GM21390 (cell line): ENCODE data around the gene RNU6-1.

Experiments
- ATAC-seq: cut with Tn5 transposase; IDR thresholded peaks from one replicate; pipeline ENCODE4 v1.9.1; 2021; ENCODE audit not compliant: unreplicated experiment

The RNU6-1 gene

GRCh38 chr15:67834581-67835296 is 5.1 kb downstream of the RNU6-1 start:
- no peak for ATAC-seq

DNA sequence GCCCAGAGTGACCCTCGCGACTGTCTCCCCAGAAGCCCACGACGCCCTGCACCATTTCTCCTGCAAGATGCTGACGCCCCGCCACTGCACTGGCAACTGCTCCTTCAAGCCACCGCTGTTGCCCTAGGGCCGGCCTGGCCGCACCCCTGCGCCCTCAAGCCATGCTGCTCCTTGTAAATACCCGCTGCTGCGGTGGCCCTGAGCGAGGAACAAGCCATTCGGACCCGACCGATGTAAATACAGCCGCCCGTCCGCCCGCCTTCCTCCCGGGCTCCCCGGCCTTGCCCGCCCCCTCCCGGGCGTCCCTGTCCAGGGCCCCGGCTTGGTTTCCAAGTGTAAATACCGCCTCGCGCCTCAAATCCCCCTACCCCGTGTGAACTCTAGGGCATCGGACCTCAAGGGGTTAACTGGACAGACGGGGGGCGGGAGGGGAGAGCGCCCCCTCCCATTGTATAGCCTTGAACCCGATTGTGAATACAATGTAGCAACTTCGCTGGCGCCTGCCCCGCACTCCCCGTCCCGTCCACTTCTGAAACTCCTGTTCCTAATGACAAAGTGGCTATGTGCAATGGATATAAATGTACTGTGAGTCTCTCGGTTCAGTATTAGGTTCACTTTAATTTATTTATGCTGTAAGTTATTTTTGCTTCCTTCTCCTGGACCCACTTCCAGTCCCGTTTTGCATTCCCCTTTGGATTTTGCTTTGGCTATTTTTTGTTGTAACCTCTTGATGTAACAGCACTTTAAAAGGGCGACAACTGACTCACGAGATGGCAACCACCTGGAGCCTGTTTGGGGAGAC is 5.9 kb downstream of the RNU6-1 start:
- no peak for ATAC-seq

- no peak for ATAC-seq
Measured at GRCh38 chr15:67832897-67833709, 6.7 kb downstream of the RNU6-1 start.

GRCh38 chr15:67832031-67832551 is 7.8 kb downstream of the RNU6-1 start:
- no peak for ATAC-seq

DNA sequence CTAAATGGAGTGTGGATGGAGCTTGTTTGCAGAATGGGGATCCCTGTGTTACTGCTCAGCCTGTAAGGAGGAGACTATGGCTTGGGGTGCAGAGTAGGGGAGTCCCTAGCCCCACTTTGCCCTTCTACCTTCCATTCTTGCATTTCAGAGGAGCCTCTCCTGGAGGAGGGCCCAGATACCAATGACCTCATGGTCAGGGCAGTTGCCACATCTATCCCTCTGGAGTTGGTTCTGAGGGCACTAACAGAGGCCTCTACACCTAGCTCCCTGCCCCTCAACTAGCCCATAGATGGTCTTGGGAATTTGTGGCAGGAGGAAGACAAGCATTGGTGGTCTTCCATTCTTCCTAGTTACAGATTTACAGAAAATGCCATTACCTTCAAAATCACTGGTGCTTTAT is 8.5 kb downstream of the RNU6-1 start:
- no peak for ATAC-seq

DNA sequence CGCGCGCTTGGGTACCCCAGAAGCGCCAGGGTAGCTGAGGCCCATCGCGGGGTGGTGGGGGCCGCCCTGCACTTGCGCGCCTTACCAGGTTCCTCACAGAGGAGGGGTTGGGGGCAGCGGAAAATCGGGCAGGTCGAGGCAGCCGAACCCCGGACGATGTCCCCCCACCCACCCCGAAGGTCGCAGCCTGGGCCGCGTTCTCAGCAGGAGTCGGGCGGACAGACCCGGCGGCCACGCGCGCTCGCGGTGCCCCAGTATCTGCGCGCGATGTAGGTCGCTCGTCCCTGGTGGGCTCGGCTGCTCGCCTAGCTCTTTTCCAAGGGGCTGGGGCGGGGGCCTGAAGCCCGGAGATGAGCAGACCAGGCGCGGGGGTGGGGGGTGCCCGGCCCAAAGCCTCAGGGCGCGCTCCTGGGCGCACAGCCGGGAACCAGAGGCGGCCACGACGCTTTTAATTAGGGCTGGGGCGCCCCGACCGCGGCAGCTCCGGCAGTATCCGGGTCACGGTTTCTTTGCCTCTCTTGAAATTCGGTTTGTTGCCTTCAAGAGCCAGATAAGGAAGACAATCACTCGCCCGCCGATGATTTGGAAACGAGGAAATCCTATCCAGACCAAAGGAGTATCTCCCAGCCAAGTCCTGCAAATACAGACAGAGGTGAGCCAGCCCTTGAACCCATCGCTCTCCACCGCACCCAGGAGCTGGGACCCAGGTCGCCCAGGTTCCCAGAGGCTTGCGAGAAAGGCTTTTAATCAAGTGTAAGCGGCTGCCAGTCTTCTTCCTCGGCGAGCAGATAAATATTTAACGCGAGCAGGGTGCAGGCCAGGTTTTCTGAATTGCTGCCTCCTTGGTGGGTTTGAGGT is 10.0 kb downstream of the RNU6-1 start:
- no peak for ATAC-seq

GRCh38 chr15:67828969-67829646 is 10.7 kb downstream of the RNU6-1 start:
- ATAC-seq, result no peak

- ATAC-seq, result no peak
Measured at GRCh38 chr15:67828278-67828968, 11.4 kb downstream of the RNU6-1 start.

DNA sequence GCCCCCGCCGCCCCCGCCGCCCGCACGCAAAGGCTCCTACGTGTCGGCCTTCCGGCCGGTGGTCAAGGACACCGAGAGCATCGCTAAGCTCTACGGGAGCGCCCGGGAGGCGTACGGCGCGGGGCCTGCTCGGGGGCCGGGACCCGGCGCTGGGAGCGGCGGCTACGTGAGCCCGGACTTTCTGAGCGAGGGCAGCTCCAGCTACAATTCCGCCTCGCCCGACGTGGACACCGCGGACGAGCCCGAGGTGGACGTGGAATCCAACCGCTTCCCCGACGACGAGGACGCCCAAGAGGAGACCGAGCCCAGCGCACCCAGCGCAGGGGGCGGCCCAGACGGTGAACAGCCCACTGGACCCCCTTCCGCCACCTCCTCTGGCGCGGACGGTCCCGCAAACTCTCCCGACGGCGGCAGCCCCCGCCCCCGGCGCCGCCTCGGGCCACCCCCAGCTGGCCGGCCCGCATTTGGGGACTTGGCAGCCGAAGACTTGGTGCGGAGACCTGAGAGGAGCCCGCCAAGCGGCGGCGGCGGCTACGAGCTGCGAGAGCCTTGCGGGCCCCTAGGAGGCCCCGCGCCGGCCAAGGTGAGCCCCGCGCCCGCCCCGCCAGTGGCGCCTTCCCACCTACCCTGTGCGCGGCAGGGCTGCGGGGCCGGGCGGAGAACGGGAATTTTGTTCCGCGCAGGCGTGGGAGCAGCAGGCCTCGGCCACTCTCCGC is 12.1 kb downstream of the RNU6-1 start:
- ATAC-seq, result no peak

DNA sequence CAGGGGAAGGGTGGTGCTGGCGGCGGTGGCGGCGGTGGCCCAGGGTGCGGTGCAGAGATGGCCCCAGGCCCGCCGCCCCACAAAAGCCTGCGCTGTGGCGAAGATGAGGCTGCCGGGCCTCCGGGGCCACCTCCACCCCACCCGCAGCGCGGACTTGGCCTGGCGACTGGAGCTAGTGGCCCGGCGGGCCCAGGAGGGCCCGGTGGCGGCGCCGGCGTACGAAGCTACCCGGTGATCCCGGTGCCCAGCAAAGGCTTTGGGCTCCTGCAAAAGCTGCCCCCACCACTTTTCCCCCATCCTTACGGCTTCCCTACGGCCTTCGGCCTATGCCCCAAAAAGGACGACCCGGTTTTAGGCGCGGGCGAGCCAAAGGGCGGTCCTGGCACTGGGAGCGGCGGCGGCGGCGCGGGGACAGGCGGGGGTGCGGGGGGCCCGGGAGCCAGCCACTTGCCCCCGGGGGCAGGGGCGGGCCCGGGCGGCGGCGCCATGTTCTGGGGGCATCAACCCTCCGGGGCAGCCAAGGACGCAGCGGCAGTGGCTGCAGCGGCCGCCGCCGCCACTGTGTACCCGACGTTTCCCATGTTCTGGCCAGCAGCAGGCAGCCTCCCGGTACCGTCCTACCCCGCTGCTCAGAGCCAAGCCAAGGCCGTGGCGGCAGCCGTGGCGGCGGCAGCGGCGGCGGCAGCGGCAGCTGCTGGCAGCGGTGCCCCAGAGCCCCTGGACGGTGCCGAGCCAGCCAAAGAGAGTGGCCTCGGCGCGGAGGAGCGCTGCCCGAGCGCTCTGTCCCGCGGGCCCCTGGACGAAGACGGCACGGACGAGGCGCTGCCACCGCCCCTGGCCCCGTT is 12.9 kb downstream of the RNU6-1 start:
- no peak for ATAC-seq

DNA sequence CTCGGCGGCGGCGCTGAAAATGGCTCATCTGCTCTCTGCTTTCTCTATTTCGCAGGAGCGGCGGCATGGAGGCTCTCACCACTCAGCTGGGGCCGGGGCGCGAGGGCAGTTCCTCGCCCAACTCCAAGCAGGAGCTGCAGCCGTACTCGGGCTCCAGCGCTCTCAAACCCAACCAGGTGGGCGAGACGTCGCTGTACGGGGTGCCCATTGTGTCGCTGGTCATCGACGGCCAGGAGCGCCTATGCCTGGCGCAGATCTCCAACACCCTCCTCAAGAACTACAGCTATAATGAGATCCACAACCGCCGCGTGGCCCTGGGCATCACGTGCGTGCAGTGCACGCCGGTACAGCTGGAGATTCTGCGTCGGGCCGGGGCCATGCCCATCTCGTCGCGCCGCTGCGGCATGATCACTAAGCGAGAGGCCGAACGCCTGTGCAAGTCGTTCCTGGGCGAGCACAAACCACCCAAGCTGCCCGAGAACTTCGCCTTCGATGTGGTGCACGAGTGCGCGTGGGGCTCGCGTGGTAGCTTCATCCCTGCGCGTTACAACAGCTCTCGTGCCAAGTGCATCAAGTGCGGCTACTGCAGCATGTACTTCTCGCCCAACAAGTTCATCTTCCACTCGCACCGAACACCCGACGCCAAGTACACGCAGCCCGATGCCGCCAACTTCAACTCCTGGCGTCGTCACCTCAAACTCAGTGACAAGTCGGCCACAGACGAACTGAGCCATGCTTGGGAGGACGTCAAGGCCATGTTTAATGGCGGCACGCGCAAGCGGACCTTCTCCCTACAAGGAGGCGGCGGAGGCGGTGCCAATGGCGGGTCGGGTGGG is 13.7 kb downstream of the RNU6-1 start:
- ATAC-seq, result no peak

DNA sequence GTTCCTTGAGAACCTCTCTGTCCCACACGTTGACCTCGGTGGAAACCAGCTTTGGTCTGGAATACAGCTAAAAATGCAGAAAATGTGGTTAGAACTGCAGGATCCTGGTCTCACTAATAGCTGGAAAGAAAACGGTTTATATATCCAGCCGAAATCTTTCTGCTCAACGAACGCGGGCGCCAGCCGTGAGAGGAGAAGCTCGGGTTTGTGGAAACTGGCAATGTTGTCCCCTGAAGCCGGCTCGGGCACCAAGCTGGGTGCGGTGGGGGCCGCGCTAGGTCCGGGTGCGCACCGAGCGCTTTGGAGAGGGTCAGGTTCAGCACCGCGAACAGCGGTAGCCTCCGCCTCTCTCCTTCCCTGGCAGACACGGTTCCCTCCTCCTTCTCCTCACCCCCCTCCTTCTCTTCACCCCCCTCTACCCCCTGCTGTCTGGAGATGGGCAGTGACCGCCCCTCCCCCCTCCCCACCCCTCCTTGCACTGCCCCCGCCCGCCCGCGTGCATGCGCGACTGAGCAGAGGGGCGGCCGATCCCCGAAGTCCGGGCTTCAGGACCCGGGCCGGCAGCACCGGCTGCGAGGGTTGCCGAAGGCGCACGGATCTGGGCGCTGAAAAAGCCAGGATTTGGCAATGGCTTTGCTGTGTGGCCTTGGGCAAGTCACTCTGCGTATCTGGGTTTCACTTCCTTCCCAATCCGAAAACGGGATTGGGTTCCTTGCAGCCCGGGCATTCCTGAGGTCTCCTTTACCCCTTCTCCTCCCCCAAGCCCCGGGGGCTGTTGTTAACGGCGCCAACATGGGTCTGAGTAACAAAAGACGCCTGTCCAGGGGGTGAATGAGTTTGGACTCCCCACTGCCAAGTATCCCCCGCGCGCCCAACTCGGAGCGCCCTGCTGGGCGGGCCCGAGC is 14.6 kb downstream of the RNU6-1 start, which contains the start of gene SKOR1:
Gene SKOR1, plus strand, starts transcription at position 534 of the 905 bp plus-strand sequence. Its CDS starts 94 bp downstream, at position 628.
- ATAC-seq, result no peak

DNA sequence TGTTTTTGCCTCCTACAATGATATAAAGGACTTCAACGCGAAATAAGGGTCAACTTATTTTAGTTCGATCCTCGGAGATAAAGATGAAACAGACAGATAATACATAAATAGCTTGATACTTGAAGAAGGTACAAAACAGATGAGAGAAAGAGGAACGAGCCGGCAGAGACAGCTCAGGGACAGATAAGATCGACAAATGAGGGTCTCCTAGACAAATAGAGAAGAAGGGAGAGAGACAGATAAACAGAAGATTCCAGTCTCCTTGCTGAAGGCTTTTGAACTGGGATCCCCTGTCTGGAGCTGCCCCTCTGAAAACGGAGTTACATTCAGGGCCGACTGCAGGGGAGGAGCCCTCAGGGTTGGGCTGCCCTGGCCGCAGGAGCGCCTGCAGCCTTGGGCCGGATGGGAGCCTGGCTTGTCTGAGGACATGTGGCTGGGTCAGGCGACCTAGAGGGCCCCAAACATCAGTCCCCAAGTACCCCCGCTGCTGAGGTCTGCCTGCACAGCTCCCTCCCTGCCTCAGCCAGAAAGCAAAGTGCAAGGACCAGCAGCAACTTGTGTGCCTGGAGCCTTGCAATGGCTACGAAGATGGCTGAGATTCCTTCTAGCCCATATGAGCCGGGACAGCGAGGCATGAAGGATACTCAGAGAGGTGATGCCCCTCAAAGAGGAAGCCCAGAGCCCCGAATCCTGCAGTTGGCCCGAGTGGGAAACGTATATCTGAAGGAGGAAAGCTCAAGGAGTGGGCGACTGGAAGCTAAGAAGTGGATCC is 15.5 kb downstream of the RNU6-1 start:
- no peak for ATAC-seq

- no peak for ATAC-seq
Measured at GRCh38 chr15:67823314-67824196, 16.3 kb downstream of the RNU6-1 start.
